Gastroesophageal sphincter (tissue), 3 donors: ENCODE measurements around the gene SAMD5.

ENCODE experiments used
- POLR2AphosphoS5 ChIP-seq: sonication (generic); formaldehyde crosslinking; IDR thresholded peaks from one replicate; pipeline ENCODE4 v1.6.1; 2017; ENCODE audit warnings: antibody characterized with exemption
- TF ChIP-seq, protein P1 (sequence below), 4 experiments: fragments of 200-600 bp in 2 of 4; fragments of 450-650 bp in 2 of 4; sonication (generic) in 1 of 4; IDR thresholded peaks; one replicate each; pipeline ENCODE4 v1.5.1; 2017 to 2019; ENCODE audit warnings: antibody characterized with exemption in 4 of 4, mild to moderate bottlenecking in 2 of 4, moderate library complexity in 2 of 4

GRCh38 chr6:147563472-147563871 is 55.0 kb downstream of the SAMD5 start:
- TF ChIP-seq, protein P1, sequence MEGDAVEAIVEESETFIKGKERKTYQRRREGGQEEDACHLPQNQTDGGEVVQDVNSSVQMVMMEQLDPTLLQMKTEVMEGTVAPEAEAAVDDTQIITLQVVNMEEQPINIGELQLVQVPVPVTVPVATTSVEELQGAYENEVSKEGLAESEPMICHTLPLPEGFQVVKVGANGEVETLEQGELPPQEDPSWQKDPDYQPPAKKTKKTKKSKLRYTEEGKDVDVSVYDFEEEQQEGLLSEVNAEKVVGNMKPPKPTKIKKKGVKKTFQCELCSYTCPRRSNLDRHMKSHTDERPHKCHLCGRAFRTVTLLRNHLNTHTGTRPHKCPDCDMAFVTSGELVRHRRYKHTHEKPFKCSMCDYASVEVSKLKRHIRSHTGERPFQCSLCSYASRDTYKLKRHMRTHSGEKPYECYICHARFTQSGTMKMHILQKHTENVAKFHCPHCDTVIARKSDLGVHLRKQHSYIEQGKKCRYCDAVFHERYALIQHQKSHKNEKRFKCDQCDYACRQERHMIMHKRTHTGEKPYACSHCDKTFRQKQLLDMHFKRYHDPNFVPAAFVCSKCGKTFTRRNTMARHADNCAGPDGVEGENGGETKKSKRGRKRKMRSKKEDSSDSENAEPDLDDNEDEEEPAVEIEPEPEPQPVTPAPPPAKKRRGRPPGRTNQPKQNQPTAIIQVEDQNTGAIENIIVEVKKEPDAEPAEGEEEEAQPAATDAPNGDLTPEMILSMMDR (IDR thresholded peaks at IDR 0.05): no peak
- TF ChIP-seq POLR2AphosphoS5: no peak
